HG03039 (cell line): ENCODE data around the gene ARHGAP6.
A peak's percentile ranks its signal among the peaks of the same experiment; 100 is the strongest.

Experiments
- ATAC-seq: cut with Tn5 transposase; IDR thresholded peaks from one replicate; pipeline ENCODE4 v1.9.1; 2021; ENCODE audit warnings: mild to moderate bottlenecking, moderate library complexity; ENCODE audit not compliant: unreplicated experiment

ARHGAP6 gene

DNA sequence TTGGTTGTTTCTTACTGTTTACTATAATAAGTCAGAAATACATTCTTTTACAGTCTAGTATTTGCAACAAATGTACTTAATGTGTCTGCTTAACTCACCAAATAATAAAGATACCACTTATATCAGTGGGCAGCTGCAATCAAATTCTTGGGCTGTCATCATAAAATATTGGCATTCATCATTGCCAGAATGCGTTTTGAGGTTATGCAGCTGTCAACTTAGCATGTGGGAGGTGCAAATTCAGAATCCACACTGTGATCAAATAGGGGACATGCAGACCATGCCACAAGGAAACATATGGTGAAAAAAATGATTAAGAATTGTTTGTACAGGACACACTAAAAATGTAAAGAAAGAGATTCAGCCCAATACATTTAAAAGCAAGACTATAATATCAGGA, 468.0 kb downstream of the ARHGAP6 start:
- ATAC-seq, result no peak

DNA sequence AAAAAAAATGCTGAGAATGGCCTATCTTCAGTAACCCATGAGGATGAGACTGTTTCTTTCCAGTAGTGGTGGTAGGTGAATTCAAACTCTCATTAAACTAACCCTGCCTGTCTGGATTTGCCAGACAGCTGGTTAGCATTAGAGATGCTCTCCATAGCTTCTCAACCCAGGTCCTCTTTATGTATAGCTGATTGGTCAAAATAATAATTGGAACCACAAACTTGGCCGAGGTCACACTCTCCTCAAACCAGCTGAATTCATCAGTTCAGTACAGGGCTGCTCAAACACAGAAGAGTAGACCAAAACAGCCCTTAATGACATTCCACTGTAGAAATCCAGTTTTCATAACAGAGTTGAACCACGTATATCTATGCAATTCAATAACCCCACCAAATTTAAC, 469.2 kb downstream of the ARHGAP6 start:
- no peak for ATAC-seq

DNA sequence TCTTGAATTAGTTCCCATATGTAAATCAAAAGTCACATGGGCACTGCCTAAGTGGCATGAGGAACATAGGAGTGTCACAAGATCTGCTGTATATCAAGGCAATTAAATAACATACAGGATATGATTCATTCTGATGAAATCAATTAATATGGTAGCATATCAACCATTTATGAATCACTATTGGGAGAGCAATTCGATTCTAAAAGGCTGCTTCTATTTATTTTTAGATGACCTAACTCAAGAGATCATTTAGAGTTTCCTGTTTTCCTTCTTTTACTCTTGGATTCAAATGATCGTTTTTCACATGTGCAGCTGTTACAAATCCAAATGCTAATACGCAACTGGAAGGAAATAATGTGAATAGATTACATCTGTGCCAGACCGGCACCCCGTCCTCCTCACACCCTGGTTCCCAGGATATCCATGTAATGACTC, 472.7 kb downstream of the ARHGAP6 start:
- no peak for ATAC-seq

DNA sequence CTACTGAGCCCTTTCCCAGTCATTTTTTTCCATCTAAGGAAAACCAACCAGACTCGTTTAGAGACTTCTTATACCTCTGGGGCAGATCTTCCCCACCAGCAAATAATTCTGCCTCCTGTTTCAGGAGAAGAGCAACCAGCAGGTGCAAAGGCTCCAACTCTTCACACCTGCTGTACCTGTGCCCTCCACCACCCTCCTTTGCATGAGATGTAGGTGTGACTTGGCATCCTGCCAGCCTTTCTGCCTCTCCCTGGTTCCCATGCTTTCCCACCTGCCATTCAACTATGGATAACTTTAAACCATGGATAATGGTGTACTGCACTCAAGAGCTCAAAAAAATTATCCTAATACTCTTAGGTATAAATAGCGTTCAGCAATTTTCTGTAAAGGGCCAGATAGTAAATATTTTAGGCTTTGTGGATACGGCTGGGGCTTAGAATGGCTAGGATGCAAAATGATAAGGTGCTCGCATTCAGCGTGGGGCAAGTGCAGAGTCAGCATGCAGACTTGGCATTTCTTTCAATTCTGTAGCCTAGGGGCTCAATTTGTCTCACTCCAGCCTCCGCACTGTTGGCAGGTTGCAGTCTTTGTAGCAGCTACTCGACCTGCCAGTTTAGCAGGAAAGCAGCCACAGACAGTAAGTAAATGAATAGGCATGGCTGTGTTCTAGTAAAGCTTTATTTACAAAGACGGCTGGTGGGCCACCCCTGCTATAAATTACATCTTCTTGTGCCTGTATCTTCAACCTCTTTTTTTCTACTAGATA, 474.8 kb downstream of the ARHGAP6 start:
- no peak for ATAC-seq

DNA sequence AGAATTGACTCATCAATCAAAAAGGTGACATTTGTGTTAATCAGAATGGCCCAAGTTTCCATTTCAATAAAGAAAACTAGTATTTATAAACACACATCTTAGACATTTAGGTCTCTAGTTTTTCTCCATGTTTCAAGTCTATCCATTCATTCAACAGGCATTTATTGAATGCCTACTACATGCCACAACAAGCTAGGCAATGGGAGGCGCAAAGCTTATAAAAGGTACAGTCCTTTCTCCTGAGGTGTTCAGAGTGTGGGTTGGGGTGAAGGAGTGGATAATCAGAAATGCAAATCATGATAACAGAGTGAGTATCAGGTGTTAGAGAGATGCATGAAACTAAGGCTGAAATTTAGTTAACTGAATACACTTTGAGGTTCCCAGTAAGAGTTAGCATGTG, 476.6 kb downstream of the ARHGAP6 start:
- ATAC-seq, result no peak

DNA sequence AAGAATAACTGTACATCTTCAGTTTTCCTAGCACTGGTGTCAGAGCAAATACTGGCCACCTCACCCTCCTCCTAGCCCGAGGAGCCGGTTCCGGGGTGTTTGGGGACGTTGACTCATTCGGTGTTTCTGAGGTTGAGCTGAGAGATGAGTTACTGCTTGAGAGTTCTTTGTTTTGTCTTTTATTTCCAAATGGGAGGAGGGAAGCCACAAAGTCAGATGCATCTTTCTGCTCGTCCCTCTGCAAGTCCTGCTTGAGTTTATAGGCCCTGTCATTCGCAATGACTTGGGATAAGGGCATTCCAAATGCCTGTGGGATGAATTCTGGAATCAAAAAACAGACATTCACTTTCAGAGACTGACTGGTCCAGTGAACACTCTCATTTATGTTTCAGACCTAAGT, 477.1 kb downstream of the ARHGAP6 start:
- no peak for ATAC-seq

DNA sequence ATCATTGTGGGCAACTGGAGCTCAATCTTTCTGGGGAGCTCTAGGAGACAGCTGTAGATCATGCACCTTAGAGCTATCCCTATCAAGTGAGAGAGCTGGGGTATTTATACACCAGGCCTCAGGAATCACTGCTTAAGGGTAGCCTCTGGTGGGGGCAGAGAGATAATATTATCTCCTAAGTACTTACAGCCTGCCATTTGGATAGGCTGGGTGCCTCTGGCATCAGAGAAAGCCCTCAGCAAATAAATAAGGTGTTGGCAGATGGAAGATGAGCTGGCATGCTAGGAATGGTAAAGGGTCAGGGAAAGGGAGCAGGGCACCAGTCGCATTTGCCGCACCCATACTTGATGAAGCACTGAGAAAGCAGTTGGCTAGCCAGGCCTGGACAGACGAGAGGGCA, 478.7 kb downstream of the ARHGAP6 start:
- no peak for ATAC-seq

DNA sequence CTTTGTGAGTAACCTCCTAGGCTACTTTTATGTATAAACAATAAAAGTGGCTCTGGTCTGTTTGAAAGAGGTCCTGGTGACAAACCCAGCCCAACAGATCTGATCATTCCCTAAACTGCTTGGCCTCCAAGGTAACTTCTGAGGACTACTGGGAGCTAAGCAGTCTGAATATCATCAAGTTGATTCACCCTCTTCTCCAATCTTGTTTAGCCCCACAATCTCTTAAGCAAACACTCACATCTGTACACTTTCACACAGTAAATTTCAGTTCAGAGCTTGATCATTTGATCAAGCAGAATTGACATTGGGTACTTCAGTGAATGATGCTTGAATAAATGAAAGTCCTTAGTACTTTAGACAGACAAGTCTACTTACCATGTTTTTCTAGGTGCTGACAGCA, 479.9 kb downstream of the ARHGAP6 start:
- ATAC-seq, result no peak

DNA sequence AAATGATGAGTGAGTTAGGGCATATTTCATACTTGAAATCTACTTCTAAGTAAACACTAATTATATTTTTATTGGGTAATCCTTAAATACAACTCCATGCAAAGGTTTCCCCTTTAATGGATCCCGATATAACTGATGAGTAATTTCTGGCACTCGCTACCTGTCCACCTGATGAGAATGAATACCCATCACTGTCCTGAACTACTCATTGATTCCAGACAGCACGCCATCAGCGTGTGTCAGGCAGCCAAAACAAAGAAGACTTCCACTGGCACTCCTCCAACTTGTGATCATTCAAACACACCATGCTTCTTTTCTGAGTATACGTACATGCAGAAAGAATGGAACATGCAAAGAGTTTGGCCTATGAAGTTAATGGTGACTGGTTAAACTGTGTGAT, 485.1 kb downstream of the ARHGAP6 start:
- ATAC-seq, result no peak

DNA sequence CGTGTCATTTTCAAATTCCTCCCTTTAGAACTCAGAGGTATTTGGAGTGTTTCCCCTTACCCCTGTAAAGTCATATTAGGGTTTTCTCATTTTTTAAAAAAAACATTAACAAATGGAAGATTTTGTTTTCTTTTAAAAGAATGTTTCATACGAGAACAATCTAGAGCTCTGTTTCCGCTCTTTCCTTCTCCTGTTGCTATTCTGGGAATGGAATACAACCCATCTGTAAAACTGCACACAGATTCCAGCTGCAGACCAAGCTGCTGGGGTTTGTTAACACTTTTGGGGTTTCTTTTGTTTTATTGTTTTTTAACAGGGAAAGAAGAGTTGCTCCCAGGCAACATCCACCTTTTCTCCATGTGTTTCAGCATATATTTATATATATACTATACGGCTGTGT, 493.3 kb downstream of the ARHGAP6 start:
- ATAC-seq, result no peak

DNA sequence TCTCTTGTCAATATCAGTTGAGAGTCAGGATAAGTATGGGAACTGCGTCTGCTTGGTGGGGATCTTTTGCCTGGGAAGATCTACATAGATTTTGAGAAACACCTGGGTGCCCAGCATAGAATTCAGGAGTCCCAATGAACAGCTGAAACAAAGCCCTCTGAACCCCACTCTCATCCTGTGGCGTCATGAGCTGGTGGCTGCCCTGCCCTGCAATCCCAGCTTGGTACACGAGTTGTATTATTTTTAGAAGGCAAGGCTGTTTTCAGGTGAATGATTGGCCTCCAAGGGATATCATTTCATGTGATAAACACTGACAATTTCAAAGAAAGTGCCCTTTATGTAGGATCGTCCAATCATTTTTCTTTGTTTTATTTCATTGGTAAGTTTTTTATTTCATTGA, 493.8 kb downstream of the ARHGAP6 start:
- no peak for ATAC-seq

DNA sequence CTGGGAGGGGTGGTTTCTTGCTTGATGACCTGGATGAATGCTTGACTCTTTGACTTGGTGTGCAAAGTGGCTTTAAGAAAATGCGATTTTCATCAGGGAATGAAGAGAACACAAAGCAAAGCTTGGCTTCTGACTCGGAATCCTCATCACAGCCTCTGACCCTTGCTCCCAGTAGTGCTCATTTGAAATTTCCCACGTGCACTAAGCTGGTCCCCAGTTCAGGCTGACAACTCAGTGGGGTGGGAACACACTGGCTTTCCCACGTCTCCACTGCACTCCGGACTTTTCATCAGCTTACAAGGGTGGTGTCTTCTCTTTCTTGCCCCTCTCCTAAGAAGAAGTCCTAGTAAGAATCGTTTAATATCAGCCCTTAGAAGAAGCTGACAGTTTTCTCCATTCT, 501.3 kb downstream of the ARHGAP6 start:
- no peak for ATAC-seq

DNA sequence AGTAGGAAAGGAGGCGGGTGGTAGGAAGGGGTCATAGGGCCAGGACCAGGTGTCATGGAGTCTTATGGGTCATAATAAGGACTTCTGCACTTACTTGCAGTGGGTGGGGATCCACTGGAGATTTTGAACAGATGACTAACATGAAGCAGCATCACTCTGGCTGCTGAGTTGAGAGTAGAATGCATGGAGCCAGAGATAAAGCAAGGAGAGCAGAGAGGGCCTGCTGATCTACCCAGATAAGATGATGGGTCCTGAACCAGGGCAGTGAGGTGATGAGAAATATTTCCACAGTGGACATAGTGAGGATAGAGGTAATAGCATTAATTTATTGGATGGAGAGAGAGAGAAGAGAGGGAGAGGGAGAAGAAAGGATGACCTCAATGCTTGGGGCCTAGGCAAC, 506.6 kb downstream of the ARHGAP6 start:
- ATAC-seq, result no peak

DNA sequence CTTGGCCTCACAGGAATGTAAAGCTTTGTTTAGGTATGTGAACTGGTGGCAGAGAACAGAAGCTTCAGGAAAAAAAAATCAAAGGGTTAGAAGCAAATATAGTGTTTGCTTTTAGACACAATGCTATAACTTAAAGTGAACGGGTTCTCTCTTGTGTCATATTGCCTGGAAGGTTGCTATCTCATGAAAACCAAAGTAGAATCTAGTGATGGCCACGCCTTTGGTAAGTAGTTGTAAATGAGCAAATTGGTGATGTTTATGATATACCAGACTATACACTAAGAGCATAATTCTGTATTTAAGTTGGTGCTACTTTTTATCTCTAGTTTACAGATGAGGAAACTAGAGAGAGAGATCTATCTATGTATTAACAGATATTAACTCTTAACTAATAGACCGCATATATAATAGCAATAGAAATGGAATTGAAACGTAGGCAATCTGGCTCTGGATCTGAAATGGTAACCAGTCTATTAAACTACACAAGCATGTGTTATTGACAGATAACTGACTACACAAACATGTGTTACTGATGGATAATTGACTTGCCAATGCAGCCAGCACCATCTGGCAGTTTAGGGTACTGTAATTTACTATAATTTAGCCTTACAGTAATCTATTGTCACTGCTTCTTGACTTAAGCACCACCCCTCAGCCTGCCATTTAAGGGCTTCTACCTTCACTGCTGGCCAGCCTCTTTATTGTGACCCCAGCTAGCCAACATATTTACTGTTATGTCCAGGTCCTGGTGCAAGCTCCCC, 513.7 kb downstream of the ARHGAP6 start:
- no peak for ATAC-seq

DNA sequence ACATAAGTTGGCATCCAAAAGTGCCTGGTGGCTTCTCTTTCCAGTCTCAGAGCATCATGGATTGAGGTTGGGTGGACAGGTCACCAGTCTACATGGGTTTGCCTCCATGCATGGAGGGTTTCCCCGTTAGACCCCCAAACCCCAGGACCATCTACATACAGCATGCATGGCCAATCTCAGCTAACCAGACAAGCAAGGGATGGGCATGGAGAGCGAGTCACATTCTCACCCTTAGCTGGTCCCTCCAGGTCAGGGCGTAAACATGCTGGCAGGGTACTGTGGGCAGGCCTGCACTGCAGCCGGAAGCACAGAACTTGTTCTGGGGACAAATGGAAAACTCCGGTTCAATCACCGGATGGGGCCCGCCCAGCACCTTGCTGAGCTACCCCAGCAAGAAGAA, 517.3 kb downstream of the ARHGAP6 start:
- no peak for ATAC-seq

DNA sequence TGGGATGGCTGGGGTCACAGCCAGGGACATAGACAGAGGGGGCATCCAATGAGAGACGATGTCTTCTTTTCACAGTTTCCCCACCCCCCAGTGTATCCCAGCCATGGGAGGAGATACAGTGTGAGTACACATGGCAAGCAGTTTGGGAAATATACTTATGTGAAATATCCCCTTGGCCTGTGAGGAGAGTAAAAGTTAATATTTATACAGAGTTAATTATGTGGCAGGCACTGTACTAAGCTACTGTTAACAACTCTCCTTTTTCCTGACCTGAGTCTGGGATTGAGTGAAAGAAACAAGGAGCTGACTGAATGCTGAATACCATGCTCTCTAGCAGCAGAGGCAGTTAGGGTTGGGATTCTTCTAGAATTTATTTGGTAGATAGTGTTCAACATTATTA, 519.3 kb downstream of the ARHGAP6 start:
- no peak for ATAC-seq

DNA sequence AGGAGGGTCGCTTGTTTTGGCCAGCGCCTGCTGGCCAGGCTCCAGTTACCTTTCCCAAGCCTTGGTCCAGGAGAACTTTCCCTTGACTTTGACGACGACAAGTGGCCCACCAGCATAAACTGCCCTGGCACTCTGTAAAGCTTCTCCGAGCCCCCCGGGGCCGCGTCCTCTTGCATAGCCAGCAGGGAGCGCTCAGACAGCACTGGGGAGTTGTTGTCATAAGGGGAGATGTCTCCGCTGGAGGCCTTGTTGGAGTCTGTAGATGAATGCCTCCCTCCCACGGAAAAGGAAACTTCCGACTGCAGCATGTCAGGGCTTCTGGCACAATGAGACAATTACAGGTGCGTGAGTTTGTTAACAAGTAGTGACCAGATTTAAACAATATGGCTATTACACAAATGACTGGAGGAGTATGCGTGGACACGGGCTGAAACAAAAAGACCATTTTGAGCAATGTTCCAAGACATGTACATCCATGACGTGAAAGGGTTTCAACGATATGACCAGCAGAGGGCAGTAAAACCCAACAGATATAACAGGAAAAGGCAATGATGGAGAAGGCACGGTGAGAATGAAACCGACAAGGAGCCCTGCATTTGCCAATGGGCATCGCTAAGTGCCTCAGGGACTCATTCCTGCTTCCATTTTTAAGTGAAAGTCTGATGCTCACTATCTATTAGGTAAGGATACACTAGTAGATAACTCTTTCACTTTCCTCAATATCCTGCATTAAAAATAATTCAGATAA, 521.6 kb downstream of the ARHGAP6 start:
- ATAC-seq, result peak; percentile 53

DNA sequence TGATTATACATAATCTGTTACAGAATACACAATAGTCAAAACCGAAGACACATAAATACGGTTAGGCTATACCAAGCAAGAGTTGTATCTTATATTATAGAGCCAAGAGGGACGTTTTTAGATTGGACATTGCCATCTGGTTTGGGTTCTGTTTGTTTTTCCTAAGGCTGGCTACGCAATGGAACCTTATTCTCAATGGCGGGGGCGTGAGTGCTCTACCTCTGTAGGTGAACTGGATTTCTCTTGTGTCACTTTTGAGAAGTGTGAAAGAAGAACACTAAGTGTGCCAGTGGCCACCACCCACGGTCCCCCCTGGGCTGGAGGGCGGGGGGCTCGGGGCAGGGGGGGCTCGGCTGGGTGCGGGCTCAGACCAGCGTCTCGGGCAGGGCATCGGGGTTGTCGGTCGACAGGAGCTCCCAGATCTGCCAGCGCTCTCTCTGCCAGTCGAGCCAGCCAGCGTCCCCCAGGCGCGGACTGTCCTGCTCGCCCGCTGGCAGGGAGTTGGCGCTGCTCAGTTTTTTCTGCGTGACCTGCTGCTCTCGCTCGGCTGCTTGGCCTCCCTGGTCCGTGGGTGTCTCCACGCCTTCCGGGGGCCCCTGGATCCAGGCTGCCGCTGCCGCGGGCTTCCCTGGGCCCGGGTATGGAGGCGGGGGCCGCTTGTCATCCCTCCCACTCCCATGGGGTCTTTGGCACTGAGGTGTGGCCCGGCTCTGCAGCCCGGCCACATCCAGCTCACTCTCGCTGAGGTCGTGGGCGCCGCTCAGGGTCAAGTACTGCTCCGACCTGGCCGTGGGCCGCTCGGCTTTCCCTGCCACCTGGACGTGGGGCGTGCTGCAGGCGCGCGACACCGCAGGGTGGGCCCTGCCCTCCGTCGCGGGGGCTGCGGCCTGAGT, 527.0 kb downstream of the ARHGAP6 start:
- ATAC-seq, result no peak

DNA sequence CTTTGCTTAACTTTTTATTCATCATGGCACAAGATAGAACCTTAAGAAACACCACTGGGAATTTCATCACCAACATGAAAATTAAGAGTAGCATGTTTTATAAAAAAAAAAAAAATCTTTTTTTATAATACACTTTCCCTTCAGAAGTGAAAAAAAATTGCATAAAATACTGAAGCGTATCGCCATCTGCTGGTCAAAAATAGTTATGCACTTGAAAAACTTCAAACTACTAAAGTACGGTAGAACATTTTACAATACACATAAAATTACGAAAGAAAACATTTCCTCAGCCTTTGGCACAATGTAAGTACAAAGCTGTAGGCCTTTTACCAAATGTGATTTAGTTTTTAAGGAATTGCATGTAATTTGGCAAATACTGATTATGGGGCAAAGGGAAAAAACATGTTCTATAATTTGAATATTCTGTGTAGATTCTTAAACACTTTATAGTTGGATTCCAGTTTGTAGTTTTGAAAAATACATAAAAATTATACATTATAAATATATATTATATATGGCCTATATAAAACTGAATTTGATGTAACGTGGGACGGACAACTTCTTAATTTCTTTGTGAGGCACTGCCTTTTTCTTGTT, 528.1 kb downstream of the ARHGAP6 start:
- no peak for ATAC-seq

DNA sequence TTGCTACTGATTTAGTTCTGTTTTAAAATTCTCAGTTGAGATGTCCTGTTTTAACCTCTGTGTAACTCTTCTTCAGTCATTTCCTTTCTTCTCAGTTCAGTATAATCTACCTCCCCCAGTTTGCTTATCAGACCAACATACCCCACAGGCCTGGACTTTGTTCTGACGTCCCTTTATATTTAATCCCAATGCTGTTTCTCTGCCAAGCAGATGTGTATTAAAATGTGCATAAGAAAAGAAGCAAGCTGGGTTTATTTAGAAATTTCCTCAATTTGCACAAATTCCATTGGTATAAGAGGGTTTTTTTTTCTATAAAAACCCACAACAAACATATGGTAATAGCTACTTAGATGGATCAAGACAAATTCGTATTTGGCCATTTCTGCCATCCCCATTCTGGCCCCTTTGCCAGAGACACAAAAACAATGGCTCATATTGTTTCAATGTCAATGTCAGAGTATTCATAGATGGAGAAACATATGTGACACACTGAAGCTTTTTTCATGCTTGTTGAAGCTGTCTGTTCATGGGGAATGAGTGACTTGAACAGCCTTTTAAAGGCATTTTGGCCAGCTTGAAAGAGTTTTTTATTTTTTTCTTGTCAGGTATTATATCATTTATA, 530.0 kb downstream of the ARHGAP6 start:
- no peak for ATAC-seq
